Endothelial cell of umbilical vein (primary cell): ENCODE measurements around the gene GLI3. TPM values are rescaled to one million over a fixed set of nuclear protein-coding genes. Genes with fewer than 3 reads are reported as not detected.

Source experiments
- BruUV-seq: library from RNA; stranded (reverse); fragments of 400-500 nt; replicated peaks from 2 replicates; lab custom pipeline; 2021; lab: Mats Ljungman, UMichigan
- CTCF ChIA-PET: fragments of 300-600, 350-600 bp; sonication (Branson Sonifier 250); formaldehyde crosslinking; loops from one replicate; lab custom pipeline; 2021; ENCODE audit warnings: antibody characterized with exemption, inconsistent platforms; lab: Charles Lee
- POLR2A ChIA-PET: fragments of 300-600, 350-600 bp; sonication (Branson Sonifier 250); formaldehyde crosslinking; loops from one replicate; lab custom pipeline; 2021; ENCODE audit warnings: antibody characterized with exemption, inconsistent platforms; lab: Charles Lee
- DNase-seq: peaks from one replicate; pipeline ENCODE4 v3.0.0-alpha.2; 2011; ENCODE audit warnings: low read depth, low spot score
- FAIRE-seq: peaks from 2 replicates; lab custom pipeline; 2011; peaks lifted over from hg19 to GRCh38; lab: Jason Lieb, UNC
- H2AFZ ChIP-seq: 2 replicates; pipeline ENCODE4 v1.6.0; 2012; ENCODE audit warnings: low read depth, low read length, control low read depth, inconsistent platforms
- H3K27ac ChIP-seq: 2 replicates; pipeline ENCODE4 v1.5.1; 2011; ENCODE audit warnings: low read depth, mild to moderate bottlenecking, control low read depth, low read length, moderate library complexity; ENCODE audit not compliant: insufficient read depth
- H3K27me3 ChIP-seq, 2 experiments: 2 replicates each; pipeline versions ENCODE4 v1.6.0 to v1.6.1; 2011; ENCODE audit warnings: low read length in 2 of 2, mixed read lengths in 1 of 2; ENCODE audit not compliant: control insufficient read depth in 2 of 2, insufficient read depth in 2 of 2
- H3K36me3 ChIP-seq, 2 experiments: 2 replicates in 1 of 2; 3 replicates in 1 of 2; pipeline ENCODE4 v1.5.1; 2011; ENCODE audit warnings: low read length in 2 of 2, mild to moderate bottlenecking in 1 of 2, moderate library complexity in 1 of 2; ENCODE audit not compliant: control insufficient read depth in 2 of 2, insufficient read depth in 2 of 2; ENCODE audit errors: extremely low read depth in 1 of 2
- H3K4me1 ChIP-seq: 3 replicates; pipeline ENCODE4 v1.5.1; 2011; ENCODE audit warnings: mild to moderate bottlenecking, low read length; ENCODE audit not compliant: control insufficient read depth, insufficient read depth; ENCODE audit errors: extremely low read depth
- H3K4me2 ChIP-seq: 2 replicates; pipeline ENCODE4 v1.6.1; 2011; ENCODE audit warnings: low read length, control low read depth, mixed read lengths; ENCODE audit not compliant: insufficient read depth
- H3K4me3 ChIP-seq, 3 experiments: fragments of 200-600 bp in 1 of 3; sonication (generic), shearing (Covaris generic) in 1 of 3; replicated peaks in 1 of 3; 2 replicates each; pipeline ENCODE4 v1.5.1; 2011 to 2016; ENCODE audit warnings: control low read depth in 3 of 3, low read length in 3 of 3, mild to moderate bottlenecking in 2 of 3, inconsistent platforms in 1 of 3, low read depth in 1 of 3, moderate library complexity in 1 of 3; ENCODE audit not compliant: insufficient read depth in 1 of 3
- H3K79me2 ChIP-seq: 2 replicates; pipeline ENCODE4 v1.6.0; 2012; ENCODE audit warnings: low read length, inconsistent platforms; ENCODE audit not compliant: control insufficient read depth, insufficient read depth
- H3K9ac ChIP-seq: replicated peaks from 2 replicates; pipeline ENCODE3; 2011; ENCODE audit warnings: low read length, control low read depth; ENCODE audit not compliant: insufficient read depth; ENCODE audit errors: extremely low read depth
- H3K9me1 ChIP-seq: replicated peaks from 3 replicates; pipeline ENCODE4 v1.6.0; 2011; ENCODE audit warnings: mild to moderate bottlenecking, low read length; ENCODE audit not compliant: control insufficient read depth, insufficient read depth; ENCODE audit errors: extremely low read depth
- H3K9me3 ChIP-seq: replicated peaks from 2 replicates; pipeline ENCODE4 v1.5.1; 2012; ENCODE audit warnings: low read length, inconsistent platforms; ENCODE audit not compliant: control insufficient read depth, insufficient read depth
- H4K20me1 ChIP-seq: replicated peaks from 2 replicates; pipeline ENCODE3; 2011; ENCODE audit warnings: mild to moderate bottlenecking, low read length; ENCODE audit not compliant: control insufficient read depth, insufficient read depth; ENCODE audit errors: extremely low read depth
- CTCF ChIP-seq, 2 donors: IDR thresholded peaks; 1 replicate in 1 of 2; 2 replicates in 1 of 2; pipeline ENCODE4 v1.5.1; 2011; ENCODE audit warnings: low read length in 2 of 2, mild to moderate bottlenecking in 2 of 2, moderate library complexity in 2 of 2, control low read depth in 1 of 2, inconsistent platforms in 1 of 2, low read depth in 1 of 2; ENCODE audit not compliant: insufficient read depth in 1 of 2; ENCODE audit errors: extremely low read depth in 1 of 2
- EZH2 ChIP-seq: IDR thresholded peaks from 2 replicates; pipeline ENCODE4 v1.6.1; 2012; ENCODE audit warnings: borderline replicate concordance, low read depth, mild to moderate bottlenecking, moderate library complexity, low read length, inconsistent platforms; ENCODE audit not compliant: severe bottlenecking
- FOS ChIP-seq: IDR thresholded peaks from 2 replicates; pipeline ENCODE4 v1.6.1; 2011; ENCODE audit warnings: mild to moderate bottlenecking, low read length, moderate library complexity, borderline replicate concordance; ENCODE audit not compliant: insufficient read depth
- GATA2 ChIP-seq: IDR thresholded peaks from 2 replicates; pipeline ENCODE4 v1.7.0; 2011; ENCODE audit warnings: low read depth, mild to moderate bottlenecking, moderate library complexity, mixed read lengths, low read length; ENCODE audit not compliant: insufficient read length, insufficient read depth
- JUN ChIP-seq: IDR thresholded peaks from 2 replicates; pipeline ENCODE4 v1.6.1; 2011; ENCODE audit warnings: borderline replicate concordance, low read depth; ENCODE audit not compliant: insufficient read length, insufficient read depth
- MAX ChIP-seq: IDR thresholded peaks from 2 replicates; pipeline ENCODE4 v1.6.1; 2011; ENCODE audit not compliant: insufficient read depth, insufficient read length
- MYC ChIP-seq: IDR thresholded peaks from one replicate; pipeline ENCODE4 v1.6.1; 2011; ENCODE audit warnings: mild to moderate bottlenecking, low read depth, low read length
- POLR2A ChIP-seq: IDR thresholded peaks from 2 replicates; pipeline ENCODE4 v1.6.1; 2012; ENCODE audit warnings: low read depth, mild to moderate bottlenecking, control low read depth, low read length
- POLR2AphosphoS5 ChIP-seq: IDR thresholded peaks from 2 replicates; pipeline ENCODE4 v1.6.1; 2012; ENCODE audit warnings: low read depth, mild to moderate bottlenecking, control low read depth, low read length, moderate library complexity; ENCODE audit not compliant: insufficient read depth
- dilution Hi-C: fragments of 300-500 bp; cut with MboI; formaldehyde crosslinking; loops from one replicate; pipeline ENCODE4 v1.15.0; 2019; ENCODE audit warnings: low sequenced_read_pairs; ENCODE audit not compliant: extremely low pct_ligation_motif_present
- intact Hi-C: fragments of 100-400 bp; cut with micrococcal nuclease; formaldehyde crosslinking; loops from one replicate; pipeline ENCODE4 v1.10.0; 2022
- polyA plus RNA-seq, 4 experiments: library from polyadenylated mRNA; depleted of rRNA in 3 of 4; stranded (reverse) in 3 of 4; unstranded in 1 of 4; fragments of >200 nt; gene quantifications; 2 replicates each; pipeline versions ENCODE4 v1.2.1 to v1.2.3, GENCODE V29; 2011 to 2012; ENCODE audit warnings: missing spikeins in 1 of 4
- total RNA-seq: library from RNA; stranded (reverse); gene quantifications from 2 replicates; pipeline ENCODE4 v1.2.3, GENCODE V29; 2021

GLI3 gene
- total and polyA plus RNA-seq, 2 donors (not counting 3 experiments of a cell fraction or from before 2014, with no cell fraction given) = 6.0 to 24.9 TPM

GRCh38 chr7:41925946-41926345 lies 311.1 kb downstream of the GLI3 start:
- intact Hi-C loops (no loop called here), dilution Hi-C loops (no loop called here)
- ChIA-PET POLR2A (no interaction called here), CTCF (interaction anchor here (2.9 kb wide), 1 partner anchor 15 kb away, joined by 15 read pairs; no protein-coding TSS in a partner anchor)
- no peaks in the 10 kb centered on the region for H4K20me1 ChIP-seq
- H3K79me2 ChIP-seq = no peaks in the 10 kb centered on the region
- FAIRE-seq (no peak), DNase-seq (no peak)
- H3K9me3 ChIP-seq = no peaks in the 10 kb centered on the region
- H3K4me1 ChIP-seq = no peaks in the 10 kb centered on the region
- H3K36me3 ChIP-seq = no peaks in the 10 kb centered on the region
- no peaks in the 10 kb centered on the region for H3K27me3 ChIP-seq
- TF ChIP-seq GATA2 (no peak), POLR2A (no peak), MYC (no peak), CTCF (IDR thresholded peaks at IDR 0.05; ENCODE audit: extremely low read depth in 1 of 2, insufficient read depth in 1 of 2, low read depth in 1 of 2, low read length in 2 of 2) (no peak), EZH2 (no peak), POLR2AphosphoS5 (no peak), FOS (no peak), MAX (no peak), JUN (no peak)
- no TSS peak for BruUV-seq
- no peak overlapping the region for H3K27ac ChIP-seq
- H3K9ac ChIP-seq = no peak overlapping the region
- H2AFZ ChIP-seq = no peak overlapping the region
- no peaks in the 10 kb centered on the region for H3K9me1 ChIP-seq
- H3K4me2 ChIP-seq = no peak overlapping the region
- H3K4me3 ChIP-seq = no peak overlapping the region
